ENCODE results near the gene ERVK3-1.
"Not testable (repeated sequence)": the region's sequence is repeated elsewhere in the genome, so short reads cannot be mapped to it uniquely, and the experiment has no call there.

The ERVK3-1 gene

GRCh38 chr19:58305932-58306323 is 751 bp downstream of the ERVK3-1 start:
- DNase-seq, result no peak

GRCh38 chr19:58307736-58308135 is 2.6 kb downstream of the ERVK3-1 start:
- no peak for DNase-seq

GRCh38 chr19:58310685-58311084 is 5.5 kb downstream of the ERVK3-1 start:
- not testable (repeated sequence) for DNase-seq

- no peak for DNase-seq
Measured at GRCh38 chr19:58311345-58311865, 6.2 kb downstream of the ERVK3-1 start.

- no peak for DNase-seq
Measured at GRCh38 chr19:58315580-58315979, 10.4 kb downstream of the ERVK3-1 start.

- no peak for DNase-seq
Measured at GRCh38 chr19:58317476-58318072, 12.4 kb downstream of the ERVK3-1 start.

GRCh38 chr19:58318297-58318696 is 13.1 kb downstream of the ERVK3-1 start:
- no peak for DNase-seq

GRCh38 chr19:58319241-58319640 is 14.1 kb downstream of the ERVK3-1 start:
- DNase-seq, result no peak

- DNase-seq, result no peak
Measured at GRCh38 chr19:58325311-58326022, 20.3 kb downstream of the ERVK3-1 start.

- no peak for DNase-seq
Measured at GRCh38 chr19:58326501-58326913, 21.3 kb downstream of the ERVK3-1 start.

GRCh38 chr19:58326914-58327726 is 21.9 kb downstream of the ERVK3-1 start, which contains the start of gene ZSCAN22:
TSS of gene ZSCAN22 (plus strand) at chr19:58326994. CDS start at chr19:58334803, 7,809 bp downstream.
- peak; percentile 91 for DNase-seq

- DNase-seq, result no peak
Measured at GRCh38 chr19:58328999-58329398, 23.8 kb downstream of the ERVK3-1 start.

GRCh38 chr19:58330458-58330857 is 25.3 kb downstream of the ERVK3-1 start:
- no peak for DNase-seq

- DNase-seq, result no peak
Measured at GRCh38 chr19:58332697-58333096, 27.5 kb downstream of the ERVK3-1 start.

- DNase-seq, result no peak
Measured at GRCh38 chr19:58334691-58335249, 29.6 kb downstream of the ERVK3-1 start.

GRCh38 chr19:58335630-58336029 is 30.5 kb downstream of the ERVK3-1 start:
- no peak for DNase-seq

- no peak for DNase-seq
Measured at GRCh38 chr19:58336216-58336615, 31.0 kb downstream of the ERVK3-1 start.

- DNase-seq, result no peak
Measured at GRCh38 chr19:58336820-58337219, 31.6 kb downstream of the ERVK3-1 start.

GRCh38 chr19:58338336-58338735 is 33.2 kb downstream of the ERVK3-1 start:
- DNase-seq, result no peak

GRCh38 chr19:58338825-58339558 is 33.8 kb downstream of the ERVK3-1 start:
- DNase-seq, result no peak

GRCh38 chr19:58345558-58345957 is 40.4 kb downstream of the ERVK3-1 start:
- DNase-seq, result no peak
